Keratinocyte (primary cell): ENCODE measurements around the gene PPM1D.

ENCODE experiments used
- CTCF ChIP-seq, 3 experiments: IDR thresholded peaks in 1 of 3; conservative IDR thresholded peaks in 1 of 3; optimal IDR thresholded peaks in 1 of 3; 2 replicates in 2 of 3; 3 replicates in 1 of 3; pipeline versions ENCODE3 to v1.5.1; 2011; ENCODE audit warnings: low read length in 3 of 3, mild to moderate bottlenecking in 3 of 3, moderate library complexity in 2 of 3, control low read depth in 1 of 3, inconsistent platforms in 1 of 3; ENCODE audit not compliant: insufficient read depth in 2 of 3; ENCODE audit errors: extremely low read depth in 1 of 3
- EZH2 ChIP-seq: IDR thresholded peaks from one replicate; pipeline ENCODE4 v1.6.1; 2012; ENCODE audit warnings: inconsistent platforms, mild to moderate bottlenecking, low read length, moderate library complexity

GRCh38 chr17:60554377-60554788, 45.6 kb upstream of the PPM1D start:
- TF ChIP-seq CTCF (optimal IDR thresholded peaks at IDR 0.05 in 1 of 3, IDR thresholded peaks at IDR 0.05 in 1 of 3, conservative IDR thresholded peaks at IDR 0.05 in 1 of 3; ENCODE audit: extremely low read depth in 1 of 3, insufficient read depth in 2 of 3, low read length in 3 of 3) (no peak), EZH2 (no peak)
